HG02759 (cell line): Measurements from ENCODE around the gene PRSS56.

Source experiments
- ATAC-seq: cut with Tn5 transposase; IDR thresholded peaks from one replicate; pipeline ENCODE4 v1.9.1; 2021; ENCODE audit warnings: mild to moderate bottlenecking, moderate library complexity; ENCODE audit not compliant: unreplicated experiment

Gene PRSS56

GRCh38 chr2:232501794-232502390 lies 18.3 kb upstream of the PRSS56 start:
- no peak for ATAC-seq

GRCh38 chr2:232502511-232502910 lies 17.7 kb upstream of the PRSS56 start:
- no peak for ATAC-seq

GRCh38 chr2:232502911-232503808 lies 17.0 kb upstream of the PRSS56 start:
- ATAC-seq: no peak

GRCh38 chr2:232503809-232504323 lies 16.3 kb upstream of the PRSS56 start:
- no peak for ATAC-seq

DNA sequence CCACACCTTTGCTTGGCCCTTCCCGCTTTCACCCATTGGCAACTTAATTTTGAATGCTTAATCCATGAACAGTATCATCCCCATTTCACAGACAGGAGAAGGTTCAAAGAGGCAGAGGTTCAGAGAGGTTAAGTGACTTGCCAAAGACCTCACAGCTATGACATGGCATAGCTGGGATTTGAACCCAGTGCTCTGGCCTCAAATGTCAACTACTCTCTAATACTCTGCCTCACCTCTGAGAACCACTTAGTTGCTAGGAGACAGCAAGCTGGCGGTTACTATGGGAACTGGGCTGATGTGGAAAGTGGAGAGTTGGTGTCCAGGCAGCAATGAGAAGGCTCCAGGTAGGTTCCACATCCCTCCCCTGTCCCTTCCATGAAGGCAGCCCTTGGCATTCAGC lies 15.8 kb upstream of the PRSS56 start:
- ATAC-seq: no peak

GRCh38 chr2:232505856-232506255 lies 14.3 kb upstream of the PRSS56 start:
- no peak for ATAC-seq

DNA sequence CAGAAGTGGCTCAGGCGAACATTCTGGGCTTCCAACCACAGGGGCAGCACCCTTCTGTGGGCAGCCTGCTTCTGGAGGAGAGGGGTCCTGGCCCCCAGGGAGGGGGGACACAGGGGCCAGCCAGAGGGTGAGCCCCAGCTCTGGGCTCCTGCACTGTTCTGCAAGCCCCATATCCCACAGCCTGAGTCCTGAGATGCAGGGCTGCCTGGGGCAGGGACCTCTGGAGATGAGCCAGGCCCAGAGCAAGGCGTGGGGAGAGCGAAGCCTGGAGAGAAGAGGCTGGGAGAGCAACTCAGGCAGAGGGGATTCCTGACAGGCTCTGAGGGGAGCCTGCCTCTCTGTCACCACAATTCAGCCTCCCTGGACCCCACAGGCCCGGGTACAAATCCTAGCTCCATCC lies 13.5 kb upstream of the PRSS56 start:
- no peak for ATAC-seq

GRCh38 chr2:232508251-232508650 lies 11.9 kb upstream of the PRSS56 start:
- ATAC-seq: no peak

DNA sequence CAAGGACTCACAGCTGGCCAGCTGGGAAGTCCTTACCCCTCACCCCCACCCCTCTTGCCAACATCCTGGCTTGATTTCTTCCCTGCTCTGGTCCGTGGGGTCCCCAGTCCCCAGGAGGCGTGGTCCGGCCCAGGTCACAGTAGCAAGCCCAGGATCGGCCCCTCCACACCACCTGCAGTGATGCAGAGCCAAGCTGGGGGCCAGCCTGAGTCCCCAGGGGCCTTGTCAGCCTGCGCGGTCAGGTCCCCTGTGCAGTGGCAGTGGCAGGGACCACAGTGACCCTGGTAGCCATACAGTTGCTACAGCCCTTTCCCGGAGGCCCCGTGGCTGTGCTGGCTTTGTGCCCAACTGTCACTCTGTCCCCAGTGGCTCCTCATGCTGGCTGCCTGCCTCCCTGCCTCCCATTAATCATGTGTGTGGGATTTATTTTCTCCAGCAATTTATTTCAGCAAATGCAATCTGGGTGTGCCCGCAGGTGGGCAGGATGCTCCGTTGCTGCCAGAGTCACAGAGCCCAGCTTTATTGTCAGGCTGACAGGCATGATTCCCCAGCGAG lies 8.8 kb upstream of the PRSS56 start:
- ATAC-seq: no peak

DNA sequence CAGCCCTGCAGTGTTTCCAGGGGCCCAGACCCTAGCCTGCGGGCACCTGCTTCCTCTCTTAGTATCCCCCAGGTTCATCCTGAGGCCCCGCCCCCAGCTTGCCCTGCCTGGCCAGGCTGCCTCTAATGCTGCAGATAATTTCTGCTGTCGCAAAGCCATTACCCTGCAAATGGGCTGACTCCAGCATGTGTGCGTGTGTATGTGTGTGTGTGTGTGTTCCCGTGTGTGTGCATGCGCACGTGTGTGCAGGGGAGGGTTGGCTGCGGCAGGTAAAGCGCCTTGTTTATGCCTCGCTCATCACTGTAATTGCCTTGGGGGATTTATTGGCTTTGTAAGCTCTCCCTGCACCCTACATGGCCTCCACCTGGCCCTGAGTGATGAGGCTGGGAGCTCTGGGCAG lies 7.6 kb upstream of the PRSS56 start:
- ATAC-seq: no peak

DNA sequence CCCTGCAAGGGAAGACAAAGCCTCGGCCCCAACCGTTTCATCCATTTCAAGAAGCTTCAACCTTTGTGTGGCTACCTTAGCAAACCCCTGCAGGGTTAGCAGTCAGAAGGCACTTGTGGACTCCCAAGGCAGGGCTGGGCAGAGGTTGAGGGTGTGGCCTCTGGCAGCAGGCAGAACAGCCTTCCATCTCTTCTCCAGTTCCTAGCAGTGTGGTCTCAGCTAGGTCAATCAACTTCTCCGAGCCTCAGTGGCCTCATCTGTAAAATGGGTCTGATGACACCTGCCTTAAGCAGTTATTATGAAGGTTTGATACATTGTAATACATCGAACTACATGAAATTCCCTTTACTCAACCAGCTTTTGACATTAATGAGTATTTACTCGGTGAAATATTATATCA lies 6.8 kb upstream of the PRSS56 start:
- no peak for ATAC-seq

GRCh38 chr2:232515639-232516038 lies 4.5 kb upstream of the PRSS56 start:
- ATAC-seq: no peak

DNA sequence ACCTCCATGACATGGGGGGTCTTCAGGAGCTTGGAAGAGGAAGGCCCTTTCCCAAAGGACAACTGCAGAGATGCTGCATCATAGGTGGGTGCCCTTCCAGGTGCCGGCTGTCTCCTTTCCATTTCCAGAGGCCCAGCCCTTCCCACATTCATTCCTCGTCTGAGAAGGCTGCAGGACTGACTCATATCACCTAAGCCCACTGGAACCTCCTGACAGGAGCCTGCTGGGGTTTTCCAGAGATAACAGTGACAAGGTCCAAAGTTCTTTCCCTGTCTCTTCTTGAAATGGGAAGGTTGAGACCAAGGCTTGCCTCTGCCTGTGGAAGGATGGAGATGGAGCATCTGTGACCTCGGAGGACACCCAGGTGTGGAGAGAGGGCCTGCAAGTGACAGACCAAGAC lies 3.6 kb upstream of the PRSS56 start:
- no peak for ATAC-seq

DNA sequence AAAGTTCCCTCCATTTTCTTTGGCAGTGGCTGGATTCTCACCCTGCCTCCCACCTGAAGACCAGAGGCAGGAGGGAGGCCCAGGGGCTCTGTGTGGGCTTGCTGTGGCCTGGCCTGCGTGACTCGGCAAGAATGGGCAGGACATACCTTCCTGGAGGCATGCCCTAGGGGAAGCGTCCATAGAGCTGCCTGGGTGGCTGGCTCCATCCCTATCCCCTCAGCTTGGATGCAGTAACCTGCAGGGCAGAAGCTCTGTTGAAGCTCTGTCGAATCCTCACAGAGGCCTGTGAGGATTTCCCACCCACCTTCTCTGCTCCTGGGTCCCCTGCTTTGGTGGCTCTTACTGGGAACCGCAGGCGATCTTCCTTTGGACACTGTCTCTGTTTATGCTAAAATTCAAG lies 1.3 kb upstream of the PRSS56 start:
- no peak for ATAC-seq

GRCh38 chr2:232520489-232520888 lies 301 bp downstream of the PRSS56 start:
- no peak for ATAC-seq

- no peak for ATAC-seq
Observed at GRCh38 chr2:232521098-232521497, 910 bp downstream of the PRSS56 start.

DNA sequence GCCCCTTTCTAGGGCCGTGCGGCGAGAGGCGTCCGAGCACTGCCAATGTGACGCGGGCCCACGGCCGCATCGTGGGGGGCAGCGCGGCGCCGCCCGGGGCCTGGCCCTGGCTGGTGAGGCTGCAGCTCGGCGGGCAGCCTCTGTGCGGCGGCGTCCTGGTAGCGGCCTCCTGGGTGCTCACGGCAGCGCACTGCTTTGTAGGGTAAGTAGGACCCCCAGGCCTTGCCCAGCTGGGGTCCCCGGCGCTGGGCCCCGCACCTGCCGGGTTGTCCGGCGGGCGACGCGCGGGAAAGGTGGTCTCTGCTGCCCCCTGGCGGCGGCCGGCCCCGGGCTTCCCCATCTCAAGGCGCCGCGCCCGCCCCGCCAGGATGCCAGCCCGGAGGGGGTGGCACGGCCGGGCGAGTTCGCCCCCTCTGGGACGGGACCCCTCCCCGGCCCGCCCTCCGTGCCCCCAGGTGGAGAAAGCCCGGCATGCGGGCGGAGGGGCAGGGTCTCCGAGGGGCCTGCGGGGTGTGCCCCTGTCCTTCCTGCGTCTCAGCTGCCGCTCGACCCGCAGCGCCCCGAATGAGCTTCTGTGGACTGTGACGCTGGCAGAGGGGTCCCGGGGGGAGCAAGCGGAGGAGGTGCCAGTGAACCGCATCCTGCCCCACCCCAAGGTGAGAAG lies 1.9 kb downstream of the PRSS56 start:
- peak; percentile 43 for ATAC-seq

DNA sequence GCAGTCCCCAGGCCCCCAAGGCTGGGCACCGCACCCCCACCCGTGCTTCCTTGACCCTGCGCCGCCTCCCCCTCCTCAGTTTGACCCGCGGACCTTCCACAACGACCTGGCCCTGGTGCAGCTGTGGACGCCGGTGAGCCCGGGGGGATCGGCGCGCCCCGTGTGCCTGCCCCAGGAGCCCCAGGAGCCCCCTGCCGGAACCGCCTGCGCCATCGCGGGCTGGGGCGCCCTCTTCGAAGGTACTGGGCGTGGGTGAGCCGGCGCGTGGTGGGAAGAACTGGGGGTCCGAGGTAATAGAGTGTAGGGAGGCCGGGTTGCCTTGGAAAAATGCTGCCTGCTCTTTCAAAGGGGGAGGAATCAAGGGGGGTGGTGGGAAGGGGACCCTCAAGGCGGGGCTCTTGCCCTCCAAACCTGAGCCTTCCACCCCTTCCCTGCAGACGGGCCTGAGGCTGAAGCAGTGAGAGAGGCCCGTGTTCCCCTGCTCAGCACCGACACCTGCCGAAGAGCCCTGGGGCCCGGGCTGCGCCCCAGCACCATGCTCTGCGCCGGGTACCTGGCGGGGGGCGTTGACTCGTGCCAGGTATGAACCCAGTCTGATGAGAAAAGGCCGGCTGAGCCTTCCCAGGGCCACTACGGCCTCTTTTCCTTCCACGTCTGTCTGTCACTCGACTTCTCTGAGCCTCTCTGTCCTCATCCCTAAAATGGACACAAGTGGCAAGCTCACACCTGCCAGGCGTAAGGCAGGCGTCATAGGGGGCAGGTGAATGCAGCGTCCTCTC lies 2.6 kb downstream of the PRSS56 start:
- no peak for ATAC-seq

DNA sequence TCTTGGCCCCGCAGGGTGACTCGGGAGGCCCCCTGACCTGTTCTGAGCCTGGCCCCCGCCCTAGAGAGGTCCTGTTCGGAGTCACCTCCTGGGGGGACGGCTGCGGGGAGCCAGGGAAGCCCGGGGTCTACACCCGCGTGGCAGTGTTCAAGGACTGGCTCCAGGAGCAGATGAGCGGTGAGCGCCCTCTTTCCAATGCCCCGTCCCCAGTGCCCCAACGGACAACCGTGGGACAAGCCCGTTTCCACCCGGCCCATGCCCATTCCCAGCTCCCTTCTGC lies 3.2 kb downstream of the PRSS56 start:
- ATAC-seq: no peak

DNA sequence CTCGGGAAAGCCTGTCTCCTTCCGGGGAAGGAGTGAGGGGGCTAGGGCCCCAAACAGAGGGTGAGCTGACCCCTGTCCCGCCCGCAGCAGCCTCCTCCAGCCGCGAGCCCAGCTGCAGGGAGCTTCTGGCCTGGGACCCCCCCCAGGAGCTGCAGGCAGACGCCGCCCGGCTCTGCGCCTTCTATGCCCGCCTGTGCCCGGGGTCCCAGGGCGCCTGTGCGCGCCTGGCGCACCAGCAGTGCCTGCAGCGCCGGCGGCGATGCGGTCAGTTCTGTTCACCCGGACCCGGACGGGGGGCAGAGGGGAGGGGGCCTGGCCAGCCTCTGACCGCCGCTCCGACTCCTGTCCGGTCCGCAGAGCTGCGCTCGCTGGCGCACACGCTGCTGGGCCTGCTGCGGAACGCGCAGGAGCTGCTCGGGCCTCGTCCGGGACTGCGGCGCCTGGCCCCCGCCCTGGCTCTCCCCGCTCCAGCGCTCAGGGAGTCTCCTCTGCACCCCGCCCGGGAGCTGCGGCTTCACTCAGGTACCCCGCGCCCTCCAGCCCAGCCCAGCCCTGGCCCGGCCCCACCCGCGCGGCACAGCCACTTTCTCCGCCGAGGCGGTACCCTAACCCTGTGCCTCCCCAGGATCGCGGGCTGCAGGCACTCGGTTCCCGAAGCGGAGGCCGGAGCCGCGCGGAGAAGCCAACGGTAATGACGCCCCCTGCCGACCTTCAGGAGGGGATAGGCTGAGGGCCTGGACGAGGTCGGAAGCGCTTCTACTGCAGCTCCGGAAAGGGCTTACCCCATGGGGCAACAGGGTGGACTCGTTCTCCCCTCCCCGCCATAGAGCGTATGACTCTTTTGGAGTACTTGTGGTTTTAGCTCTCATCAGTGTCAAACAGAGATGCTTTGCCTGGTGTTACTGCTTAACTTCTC lies 3.8 kb downstream of the PRSS56 start:
- no peak for ATAC-seq
